ENCODE data around the gene CPT1A. TPM values are rescaled to one million over a fixed set of nuclear protein-coding genes. Genes with fewer than 3 reads are reported as not detected.

The CPT1A gene
- total RNA-seq, 1 experiment from 2014 or later: 1.7 TPM

- in situ Hi-C loops (cut with HindIII; ENCODE audit: low pct_unique_long_range_greater_than_20kb, low sequenced_read_pairs): no loop called here
- DNase-seq (ENCODE audit: low read depth, low spot score): no peak
These were observed 24.2 kb downstream of the CPT1A start for GRCh38 chr11:68817554-68817953.

- no peak for DNase-seq (ENCODE audit: low read depth, low spot score)
- in situ Hi-C loops (cut with HindIII; ENCODE audit: low pct_unique_long_range_greater_than_20kb, low sequenced_read_pairs): no loop called here
These were observed 24.7 kb downstream of the CPT1A start for GRCh38 chr11:68816917-68817419.

- in situ Hi-C loops (cut with HindIII; ENCODE audit: low pct_unique_long_range_greater_than_20kb, low sequenced_read_pairs): no loop called here
- no peak for DNase-seq (ENCODE audit: low read depth, low spot score)
These were observed 25.4 kb downstream of the CPT1A start for GRCh38 chr11:68816251-68816776.

GRCh38 chr11:68813773-68814172 is 27.9 kb downstream of the CPT1A start:
- in situ Hi-C loops (cut with HindIII; ENCODE audit: low pct_unique_long_range_greater_than_20kb, low sequenced_read_pairs): no loop called here
- DNase-seq (ENCODE audit: low read depth, low spot score): no peak

GRCh38 chr11:68812526-68812925 is 29.2 kb downstream of the CPT1A start:
- in situ Hi-C loops (cut with HindIII; ENCODE audit: low pct_unique_long_range_greater_than_20kb, low sequenced_read_pairs): no loop called here
- no peak for DNase-seq (ENCODE audit: low read depth, low spot score)

GRCh38 chr11:68810164-68810563 is 31.6 kb downstream of the CPT1A start:
- in situ Hi-C loops (cut with HindIII; ENCODE audit: low pct_unique_long_range_greater_than_20kb, low sequenced_read_pairs): no loop called here
- no peak for DNase-seq (ENCODE audit: low read depth, low spot score)

GRCh38 chr11:68809506-68809905 is 32.2 kb downstream of the CPT1A start:
- no peak for DNase-seq (ENCODE audit: low read depth, low spot score)
- in situ Hi-C loops (cut with HindIII; ENCODE audit: low pct_unique_long_range_greater_than_20kb, low sequenced_read_pairs): no loop called here

GRCh38 chr11:68808787-68809186 is 32.9 kb downstream of the CPT1A start:
- in situ Hi-C loops (cut with HindIII; ENCODE audit: low pct_unique_long_range_greater_than_20kb, low sequenced_read_pairs): no loop called here
- no peak for DNase-seq (ENCODE audit: low read depth, low spot score)

- no peak for DNase-seq (ENCODE audit: low read depth, low spot score)
- in situ Hi-C loops (cut with HindIII; ENCODE audit: low pct_unique_long_range_greater_than_20kb, low sequenced_read_pairs): no loop called here
These were observed 34.5 kb downstream of the CPT1A start for GRCh38 chr11:68806931-68807844.

GRCh38 chr11:68804786-68805185 is 36.9 kb downstream of the CPT1A start:
- in situ Hi-C loops (cut with HindIII; ENCODE audit: low pct_unique_long_range_greater_than_20kb, low sequenced_read_pairs): no loop called here
- DNase-seq (ENCODE audit: low read depth, low spot score): peak; percentile 82

- in situ Hi-C loops (cut with HindIII; ENCODE audit: low pct_unique_long_range_greater_than_20kb, low sequenced_read_pairs): no loop called here
- DNase-seq (ENCODE audit: low read depth, low spot score): no peak
These were observed 38.0 kb downstream of the CPT1A start for GRCh38 chr11:68803766-68804165.

GRCh38 chr11:68798221-68798813 is 43.4 kb downstream of the CPT1A start:
- in situ Hi-C loops (cut with HindIII; ENCODE audit: low pct_unique_long_range_greater_than_20kb, low sequenced_read_pairs): no loop called here
- peak; percentile 84 for DNase-seq (ENCODE audit: low read depth, low spot score)

- in situ Hi-C loops (cut with HindIII; ENCODE audit: low pct_unique_long_range_greater_than_20kb, low sequenced_read_pairs): no loop called here
- no peak for DNase-seq (ENCODE audit: low read depth, low spot score)
These were observed 44.9 kb downstream of the CPT1A start for GRCh38 chr11:68796801-68797200.

GRCh38 chr11:68792400-68792966 is 49.2 kb downstream of the CPT1A start:
- no peak for DNase-seq (ENCODE audit: low read depth, low spot score)
- in situ Hi-C loops (cut with HindIII; ENCODE audit: low pct_unique_long_range_greater_than_20kb, low sequenced_read_pairs): no loop called here

GRCh38 chr11:68784653-68785052 is 57.1 kb downstream of the CPT1A start:
- DNase-seq (ENCODE audit: low read depth, low spot score): no peak
- in situ Hi-C loops (cut with HindIII; ENCODE audit: low pct_unique_long_range_greater_than_20kb, low sequenced_read_pairs): no loop called here

- DNase-seq (ENCODE audit: low read depth, low spot score): no peak
- in situ Hi-C loops (cut with HindIII; ENCODE audit: low pct_unique_long_range_greater_than_20kb, low sequenced_read_pairs): no loop called here
These were observed 58.4 kb downstream of the CPT1A start for GRCh38 chr11:68783216-68783821.

- in situ Hi-C loops (cut with HindIII; ENCODE audit: low pct_unique_long_range_greater_than_20kb, low sequenced_read_pairs): no loop called here
These were observed 59.0 kb downstream of the CPT1A start for GRCh38 chr11:68782711-68783110.

GRCh38 chr11:68780829-68781228 is 60.9 kb downstream of the CPT1A start:
- in situ Hi-C loops (cut with HindIII; ENCODE audit: low pct_unique_long_range_greater_than_20kb, low sequenced_read_pairs): no loop called here
- DNase-seq (ENCODE audit: low read depth, low spot score): no peak

More at GRCh38 chr11:68782711-68783110, 59.0 kb downstream of the CPT1A start:
- no peak for DNase-seq (ENCODE audit: low read depth, low spot score)

All from SK-MEL-5 (cell line).